Cardiac muscle cell (in vitro differentiated cells and primary cell): ENCODE measurements around the gene HMGCS2. TPM values are rescaled to one million over a fixed set of nuclear protein-coding genes. Genes with fewer than 3 reads are reported as not detected.

Experiments used
- DNase-seq, 2 donors: peaks; one replicate each; pipeline versions ENCODE4 v3.0.0 to v3.0.0-alpha.2; 2010 to 2017; ENCODE audit warnings: low read depth in 1 of 2, low spot score in 1 of 2
- H3K27ac ChIP-seq: fragments of 200-600 bp; sonication (generic); 2 replicates; pipeline ENCODE4 v1.5.1; 2016
- H3K27me3 ChIP-seq: fragments of 200-600 bp; sonication (generic); 2 replicates; pipeline ENCODE4 v1.6.0; 2016; ENCODE audit warnings: control low read depth
- H3K36me3 ChIP-seq: fragments of 200-600 bp; sonication (generic); 2 replicates; pipeline ENCODE4 v1.5.1; 2016; ENCODE audit warnings: control low read depth
- H3K4me1 ChIP-seq: fragments of 200-600 bp; sonication (generic); 2 replicates; pipeline ENCODE4 v1.8.1; 2017; ENCODE audit warnings: low read depth, mild to moderate bottlenecking, mixed run types
- H3K4me3 ChIP-seq: fragments of 200-600 bp; sonication (generic); 2 replicates; pipeline ENCODE4 v1.5.1; 2016; ENCODE audit warnings: mild to moderate bottlenecking
- H3K9me3 ChIP-seq: fragments of 200-600 bp; sonication (generic); 2 replicates; pipeline ENCODE4 v1.5.1; 2017; ENCODE audit warnings: low read depth, mild to moderate bottlenecking, control low read depth
- polyA plus RNA-seq: library from polyadenylated mRNA; unstranded; fragments of >200 nt; fragmentation: Nextera tagmentation; extraction: Ambion mirVana; gene quantifications from 2 replicates; pipeline ENCODE4 v1.2.1, GENCODE V29; 2016
- total RNA-seq: library from RNA; depleted of rRNA; stranded (reverse); fragments of >200 nt; gene quantifications from 2 replicates; pipeline ENCODE4 v1.2.3, GENCODE V29; 2016
- TF ChIP-seq, protein P1 (sequence below): IDR thresholded peaks from 2 replicates; pipeline ENCODE4 v1.5.1; 2012; ENCODE audit warnings: low read depth, mild to moderate bottlenecking, low read length

HMGCS2 gene
- total and polyA plus RNA-seq, 2 experiments from 2014 or later = 0.15 TPM; not detected in 1

DNA sequence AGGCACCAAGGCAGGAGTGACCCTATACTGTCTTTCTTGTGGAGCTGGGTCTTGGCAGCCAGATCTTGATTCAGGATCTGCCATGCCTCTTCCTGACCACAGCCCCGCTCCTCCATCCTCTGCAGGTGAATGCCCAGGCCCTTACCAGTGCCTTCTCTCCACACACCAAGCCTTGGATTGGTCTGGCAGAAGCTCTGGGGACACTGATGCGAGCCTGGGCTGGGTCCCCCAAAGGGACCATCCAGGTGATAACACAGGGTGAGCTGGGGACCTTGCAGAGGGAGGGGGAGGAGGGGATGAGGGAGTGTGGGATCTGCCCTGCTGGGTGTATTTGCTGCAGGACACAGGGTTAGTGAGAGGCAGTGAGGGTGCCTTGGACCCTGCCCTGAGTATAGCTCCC, 28.4 kb downstream of the HMGCS2 start:
- TF ChIP-seq, protein P1, sequence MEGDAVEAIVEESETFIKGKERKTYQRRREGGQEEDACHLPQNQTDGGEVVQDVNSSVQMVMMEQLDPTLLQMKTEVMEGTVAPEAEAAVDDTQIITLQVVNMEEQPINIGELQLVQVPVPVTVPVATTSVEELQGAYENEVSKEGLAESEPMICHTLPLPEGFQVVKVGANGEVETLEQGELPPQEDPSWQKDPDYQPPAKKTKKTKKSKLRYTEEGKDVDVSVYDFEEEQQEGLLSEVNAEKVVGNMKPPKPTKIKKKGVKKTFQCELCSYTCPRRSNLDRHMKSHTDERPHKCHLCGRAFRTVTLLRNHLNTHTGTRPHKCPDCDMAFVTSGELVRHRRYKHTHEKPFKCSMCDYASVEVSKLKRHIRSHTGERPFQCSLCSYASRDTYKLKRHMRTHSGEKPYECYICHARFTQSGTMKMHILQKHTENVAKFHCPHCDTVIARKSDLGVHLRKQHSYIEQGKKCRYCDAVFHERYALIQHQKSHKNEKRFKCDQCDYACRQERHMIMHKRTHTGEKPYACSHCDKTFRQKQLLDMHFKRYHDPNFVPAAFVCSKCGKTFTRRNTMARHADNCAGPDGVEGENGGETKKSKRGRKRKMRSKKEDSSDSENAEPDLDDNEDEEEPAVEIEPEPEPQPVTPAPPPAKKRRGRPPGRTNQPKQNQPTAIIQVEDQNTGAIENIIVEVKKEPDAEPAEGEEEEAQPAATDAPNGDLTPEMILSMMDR = no peak
- no peak overlapping the region for H3K4me3 ChIP-seq
- no peaks in the 10 kb centered on the region for H3K36me3 ChIP-seq
- H3K4me1 ChIP-seq = no peaks in the 10 kb centered on the region
- no peaks in the 10 kb centered on the region for H3K9me3 ChIP-seq
- H3K27me3 ChIP-seq = no peaks in the 10 kb centered on the region
- H3K27ac ChIP-seq = no peak overlapping the region
- no peak for DNase-seq

DNA sequence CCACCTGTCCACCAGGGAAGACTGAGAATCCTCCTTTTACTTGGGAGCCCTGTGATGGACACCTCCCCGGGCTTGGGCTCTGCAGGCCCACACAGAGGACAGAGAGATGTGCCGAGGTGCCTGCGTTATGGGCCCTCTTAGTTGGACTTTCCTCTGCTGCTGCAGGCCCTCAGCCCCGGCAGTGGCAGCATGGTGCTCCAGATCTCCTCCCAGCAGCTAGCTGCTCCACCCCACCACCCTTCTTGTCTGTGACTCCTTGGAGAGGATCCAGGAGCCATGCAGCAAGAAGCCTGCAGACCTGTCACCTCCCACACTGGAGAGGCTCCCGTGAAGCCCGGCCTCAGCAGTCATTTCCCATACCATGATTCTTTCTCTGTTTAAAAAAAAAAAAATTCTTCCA, 29.6 kb downstream of the HMGCS2 start:
- H3K4me1 ChIP-seq = no peaks in the 10 kb centered on the region
- no peaks in the 10 kb centered on the region for H3K9me3 ChIP-seq
- DNase-seq = peak in 1 of 2 donors; percentile 33
- no peaks in the 10 kb centered on the region for H3K36me3 ChIP-seq
- TF ChIP-seq, protein P1 = no peak
- no peak overlapping the region for H3K4me3 ChIP-seq
- H3K27me3 ChIP-seq = no peaks in the 10 kb centered on the region
- H3K27ac ChIP-seq = no peak overlapping the region

DNA sequence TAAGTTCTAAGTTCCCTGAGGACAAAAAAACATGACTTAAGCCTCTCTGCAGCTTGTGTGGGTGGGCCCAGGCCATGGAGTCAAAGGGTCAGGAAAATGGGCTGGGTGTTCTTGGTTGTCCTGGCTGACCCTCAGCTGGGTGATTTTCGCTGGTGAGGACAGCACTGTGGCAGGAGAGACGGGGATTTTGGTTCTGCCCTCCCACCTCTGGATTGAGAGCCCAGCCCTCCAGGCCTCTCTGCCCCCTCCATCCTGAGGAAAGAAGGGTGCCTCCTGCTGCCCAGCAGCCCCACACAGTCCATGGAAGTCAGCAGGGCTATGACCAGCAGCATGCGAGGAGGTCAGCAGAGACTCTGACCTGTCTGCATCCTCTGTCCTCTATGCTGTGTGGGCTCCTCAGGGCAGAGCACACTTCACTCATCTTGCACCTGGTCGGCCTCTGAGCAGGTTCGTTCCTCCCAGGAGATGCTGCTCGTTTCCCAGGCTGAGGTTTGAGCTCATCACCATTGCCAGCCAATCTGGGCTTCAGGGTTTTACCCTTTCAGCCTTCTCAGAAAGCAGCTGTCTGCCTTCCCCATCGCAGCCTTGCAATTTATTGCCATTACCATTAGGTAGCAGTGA, 30.5 kb downstream of the HMGCS2 start:
- H3K36me3 ChIP-seq = no peaks in the 10 kb centered on the region
- DNase-seq = no peak
- H3K27me3 ChIP-seq = no peaks in the 10 kb centered on the region
- H3K9me3 ChIP-seq = no peaks in the 10 kb centered on the region
- TF ChIP-seq, protein P1 = no peak
- H3K4me3 ChIP-seq = no peak overlapping the region
- H3K27ac ChIP-seq = no peak overlapping the region
- H3K4me1 ChIP-seq = no peaks in the 10 kb centered on the region

DNA sequence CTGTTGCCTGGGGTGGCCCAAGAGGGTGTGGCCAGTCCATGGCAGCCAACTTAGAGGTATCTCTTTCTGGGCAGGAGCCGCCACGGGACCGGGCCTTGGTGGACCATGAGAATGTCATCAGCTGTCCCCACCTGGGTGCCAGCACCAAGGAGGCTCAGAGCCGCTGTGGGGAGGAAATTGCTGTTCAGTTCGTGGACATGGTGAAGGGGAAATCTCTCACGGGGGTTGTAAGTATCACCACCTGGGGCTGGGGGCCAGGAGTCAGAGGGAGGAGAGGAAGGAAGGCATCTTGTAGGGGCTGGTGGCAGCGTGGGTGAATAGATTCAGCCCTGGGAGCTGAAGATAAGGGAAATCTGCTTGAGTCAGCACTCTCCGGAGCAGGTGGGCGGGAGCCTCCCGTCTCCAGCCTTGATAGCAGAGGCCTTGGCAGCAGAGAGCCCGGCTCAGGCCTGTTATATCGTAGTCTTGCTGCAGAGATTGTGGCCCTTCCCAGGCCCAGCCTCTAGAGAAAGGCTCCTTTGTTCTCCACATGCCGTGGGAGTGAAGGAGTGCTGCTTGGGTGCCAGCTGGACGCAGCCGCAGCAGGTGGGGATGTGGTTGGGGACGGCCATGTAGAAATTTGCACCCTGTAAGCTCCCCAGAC, 31.5 kb downstream of the HMGCS2 start:
- H3K27me3 ChIP-seq = no peaks in the 10 kb centered on the region
- peak; percentile 32 to 86 for DNase-seq
- TF ChIP-seq, protein P1 = no peak
- no peak overlapping the region for H3K4me3 ChIP-seq
- H3K36me3 ChIP-seq = no peaks in the 10 kb centered on the region
- peak overlapping the region; percentile 41 for H3K27ac ChIP-seq
- no peaks in the 10 kb centered on the region for H3K4me1 ChIP-seq
- no peaks in the 10 kb centered on the region for H3K9me3 ChIP-seq

DNA sequence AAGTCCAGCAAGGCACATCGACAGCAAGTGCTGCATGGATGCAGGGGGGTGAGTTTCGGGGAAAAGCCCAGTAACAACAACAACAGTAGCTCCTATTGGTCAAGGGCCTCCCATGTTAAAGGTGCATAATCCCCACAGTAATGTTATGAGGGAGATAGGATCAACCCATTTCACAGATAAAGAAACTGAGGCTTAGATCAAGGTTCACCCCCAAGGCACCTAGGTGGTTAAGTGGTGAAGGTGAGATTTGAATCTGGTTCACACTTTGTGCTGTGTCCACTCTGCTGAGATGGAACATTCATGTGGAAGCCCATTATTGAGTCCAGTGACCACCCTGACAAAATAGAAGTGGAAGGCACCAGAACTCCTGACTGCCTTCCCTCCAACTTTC, 32.1 kb downstream of the HMGCS2 start:
- Histone ChIP-seq H3K27ac (no peak overlapping the region), H3K36me3 (no peaks in the 10 kb centered on the region), H3K27me3 (no peaks in the 10 kb centered on the region), H3K4me3 (no peak overlapping the region), H3K4me1 (no peaks in the 10 kb centered on the region), H3K9me3 (no peaks in the 10 kb centered on the region)
- DNase-seq = no peak
- TF ChIP-seq, protein P1 = no peak
